HEK293 (cell line): ENCODE results near the gene SEMA3D.

Experiments used
- CTCF ChIP-seq: fragments of 450-650 bp; formaldehyde crosslinking; IDR thresholded peaks from 2 replicates; pipeline ENCODE4 v1.5.1; 2016; ENCODE audit warnings: missing biosample characterization, missing genetic modification characterization
- TCF7L2 ChIP-seq: IDR thresholded peaks from 2 replicates; pipeline ENCODE4 v1.6.1; 2011; ENCODE audit warnings: low read depth, mild to moderate bottlenecking, inconsistent platforms, low read length, moderate library complexity, borderline replicate concordance
- TRIM28 ChIP-seq: IDR thresholded peaks from 2 replicates; pipeline ENCODE4 v1.6.1; 2011; ENCODE audit warnings: low read length, control low read depth, borderline replicate concordance
- YY1 ChIP-seq: fragments of 450-650 bp; formaldehyde crosslinking; IDR thresholded peaks from 2 replicates; pipeline ENCODE4 v1.5.1; 2018; ENCODE audit warnings: missing biosample characterization, missing genetic modification characterization
- ZBTB17 ChIP-seq: fragments of 450-650 bp; formaldehyde crosslinking; IDR thresholded peaks from 2 replicates; pipeline ENCODE4 v1.5.1; 2016; ENCODE audit warnings: missing biosample characterization, missing genetic modification characterization
- ZNF274 ChIP-seq, 2 experiments: fragments of 200-500 bp in 1 of 2; fragments of 450-650 bp in 1 of 2; sonication (Bioruptor generic) in 1 of 2; formaldehyde crosslinking in 1 of 2; IDR thresholded peaks; 2 replicates each; pipeline versions ENCODE4 v1.5.1 to v1.6.1; 2014 to 2016; ENCODE audit warnings: borderline replicate concordance in 1 of 2, inconsistent platforms in 1 of 2, low read length in 1 of 2, missing biosample characterization in 1 of 2, missing genetic modification characterization in 1 of 2
- ZNF610 ChIP-seq: fragments of 450-650 bp; formaldehyde crosslinking; IDR thresholded peaks from 2 replicates; pipeline ENCODE4 v1.5.1; 2016; ENCODE audit warnings: missing biosample characterization, missing genetic modification characterization, borderline replicate concordance
- ZNF768 ChIP-seq: fragments of 450-650 bp; formaldehyde crosslinking; IDR thresholded peaks from 2 replicates; pipeline ENCODE4 v1.5.1; 2018; ENCODE audit warnings: missing biosample characterization, mild to moderate bottlenecking, missing genetic modification characterization
- ZSCAN30 ChIP-seq: fragments of 450-650 bp; IDR thresholded peaks from 2 replicates; pipeline ENCODE4 v1.5.1; 2018; ENCODE audit warnings: missing biosample characterization, mild to moderate bottlenecking, missing genetic modification characterization, moderate library complexity
- ZXDB ChIP-seq: fragments of 450-650 bp; formaldehyde crosslinking; IDR thresholded peaks from 2 replicates; pipeline ENCODE4 v1.5.1; 2016; ENCODE audit warnings: missing biosample characterization, missing genetic modification characterization

- no peak for TF ChIP-seq ZNF274 (IDR thresholded peaks at IDR 0.05; ENCODE audit: low read length)
- no peak for TF ChIP-seq ZNF274 (tag by site-specific recombination; IDR thresholded peaks at IDR 0.05; ENCODE audit: borderline replicate concordance)
- TF ChIP-seq ZBTB17 (tag by site-specific recombination): no peak
- no peak for TF ChIP-seq ZNF610 (tag by site-specific recombination)
- TF ChIP-seq CTCF: no peak
- no peak for TF ChIP-seq TRIM28
- no peak for TF ChIP-seq YY1 (tag by site-specific recombination)
- no peak for TF ChIP-seq ZXDB (tag by site-specific recombination)
- TF ChIP-seq ZNF768: no peak
- no peak for TF ChIP-seq ZSCAN30 (tag by site-specific recombination)
- TF ChIP-seq TCF7L2: no peak
Observed at GRCh38 chr7:85000735-85001350, 186.0 kb downstream of the SEMA3D start.
